Aorta (tissue), 5 donors: ENCODE data around the gene HIBCH. TPM values are rescaled to one million over a fixed set of nuclear protein-coding genes. Genes with fewer than 3 reads are reported as not detected.
A peak's percentile ranks its signal among the peaks of the same experiment; 100 is the strongest.

Experiments
- ATAC-seq: fragments of 200-7000 bp; cut with Tn5 transposase; one replicate; pipeline ENCODE4 v1.9.1; 2022; ENCODE audit warnings: moderate library complexity; ENCODE audit not compliant: low FRiP score
- DNase-seq, 2 donors: peaks; one replicate each; pipeline ENCODE4 v3.0.0-alpha.2; 2020
- H3K27ac ChIP-seq, 2 donors: one replicate each; pipeline ENCODE4 v1.5.1; 2013; ENCODE audit warnings: low read length in 2 of 2, mild to moderate bottlenecking in 2 of 2, moderate library complexity in 2 of 2, control low read depth in 1 of 2, inconsistent platforms in 1 of 2, low read depth in 1 of 2
- H3K27me3 ChIP-seq, 2 donors: one replicate each; pipeline ENCODE4 v1.6.1; 2013; ENCODE audit warnings: control low read depth in 1 of 2, low read length in 1 of 2, mild to moderate bottlenecking in 1 of 2, moderate library complexity in 1 of 2; ENCODE audit not compliant: insufficient read depth in 2 of 2, control insufficient read depth in 1 of 2
- H3K36me3 ChIP-seq, 2 donors: one replicate each; pipeline ENCODE4 v1.6.1; 2013; ENCODE audit warnings: control low read depth in 1 of 2, low read length in 1 of 2, mild to moderate bottlenecking in 1 of 2; ENCODE audit not compliant: insufficient read depth in 2 of 2, control insufficient read depth in 1 of 2
- H3K4me1 ChIP-seq, 2 donors: one replicate each; pipeline ENCODE4 v1.6.1; 2013; ENCODE audit warnings: low read length in 2 of 2, control low read depth in 1 of 2, mild to moderate bottlenecking in 1 of 2, moderate library complexity in 1 of 2; ENCODE audit not compliant: insufficient read depth in 2 of 2, control insufficient read depth in 1 of 2
- H3K4me3 ChIP-seq, 2 donors: one replicate each; pipeline ENCODE4 v1.5.1; 2013; ENCODE audit warnings: low read length in 2 of 2, control low read depth in 1 of 2, mild to moderate bottlenecking in 1 of 2
- H3K9me3 ChIP-seq: one replicate; pipeline ENCODE4 v1.6.1; 2013; ENCODE audit warnings: mild to moderate bottlenecking, low read length; ENCODE audit not compliant: control insufficient read depth
- WGBS, 2 donors: extraction: QIAGEN DNeasy Blood & Tissue Kit; methylation state at CpG; one replicate each; pipeline ENCODE4 v1.1.7; 2013; 5-methylcytosine and 5-hydroxymethylcytosine counted together
- intact Hi-C, 2 donors: fragments of 100-400 bp; cut with DNase I; formaldehyde crosslinking; loops; one replicate each; pipeline versions ENCODE4 v1.14.2 to v1.15.0; 2022
- polyA plus RNA-seq, 2 donors: library from polyadenylated mRNA; stranded (reverse); fragments of 200-250 nt; gene quantifications; one replicate each; pipeline ENCODE4 v1.2.3, GENCODE V29; 2013
- total RNA-seq, 2 donors: library from RNA; stranded (reverse); fragmentation: NEBNext Ultra II Directional; extraction: Animal tissue kit (Norgen Biotek cat#: 25700); gene quantifications; one replicate each; pipeline ENCODE4 v1.2.1, GENCODE V29; 2021
- donor health status: healthy with polysubstance abuse.
- donor health status: Bipolar disorder and iron deficiency.
- donor health status: DM: no; HTN: no; CAD: no.
- donor health status: DM: no; HTN: no; CAD: no.
- donor health status: DM: yes; HTN: yes; CAD: no.

HIBCH gene
- total and polyA plus RNA-seq, 4 donors = 28.9 to 51.5 (median 42.3) TPM

DNA sequence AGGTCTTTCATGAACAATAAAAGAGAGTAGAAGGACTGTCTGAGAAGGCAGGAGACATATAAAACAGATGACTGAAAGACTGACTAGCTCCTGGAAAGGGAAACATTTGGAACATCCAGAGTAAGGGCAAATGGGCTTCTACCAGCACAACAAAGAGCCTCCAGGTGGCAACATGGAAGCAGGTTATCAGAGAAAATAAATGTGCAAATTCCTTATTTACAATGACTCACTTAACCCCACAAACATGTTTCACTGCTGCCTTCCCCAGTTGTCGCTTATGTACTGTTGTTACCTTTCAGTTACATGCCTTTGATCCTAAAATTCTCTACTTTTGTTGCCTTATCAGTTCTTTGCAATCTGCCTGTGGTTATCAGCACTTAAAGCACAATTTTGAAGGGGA lies 117.0 kb downstream of the HIBCH start:
- no peak overlapping the region for H3K27ac ChIP-seq
- H3K36me3 ChIP-seq = peaks cover 0 to 2% of the 10 kb centered on the region in 2 donors
- intact Hi-C loops = no loop called here
- ATAC-seq = no peak
- 96 to 99% methylated on average over 1 of the region's 1 CpG for WGBS, 2 donors
- no peaks in the 10 kb centered on the region for H3K27me3 ChIP-seq
- DNase-seq = no peak
- no peak overlapping the region for H3K4me3 ChIP-seq
- H3K4me1 ChIP-seq = peaks cover 0 to 3% of the 10 kb centered on the region in 2 donors
- H3K9me3 ChIP-seq = no peaks in the 10 kb centered on the region

DNA sequence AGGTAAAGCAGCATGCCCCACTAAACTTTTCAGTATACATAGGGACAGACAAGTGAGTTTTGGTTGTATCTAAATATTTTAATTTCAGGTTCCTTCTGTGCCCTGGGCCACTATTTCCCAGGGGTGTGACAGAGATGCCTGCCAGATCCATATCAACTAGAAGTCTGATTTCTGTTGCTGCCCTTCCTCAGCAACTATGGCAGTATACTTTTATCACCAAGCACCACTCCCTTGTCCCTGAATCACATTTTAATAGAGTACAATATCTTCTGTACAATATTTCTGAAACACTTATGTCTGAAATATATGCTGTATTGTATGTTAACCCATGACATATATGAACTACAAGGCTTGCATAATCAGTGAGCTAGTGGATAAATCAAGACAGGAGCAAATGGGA lies 117.6 kb downstream of the HIBCH start:
- no peak overlapping the region for H3K27ac ChIP-seq
- H3K4me1 ChIP-seq = peaks cover 0 to 3% of the 10 kb centered on the region in 2 donors
- H3K9me3 ChIP-seq = no peaks in the 10 kb centered on the region
- H3K4me3 ChIP-seq = no peak overlapping the region
- no peaks in the 10 kb centered on the region for H3K27me3 ChIP-seq
- peaks cover 0 to 2% of the 10 kb centered on the region in 2 donors for H3K36me3 ChIP-seq
- intact Hi-C loops = no loop called here
- DNase-seq = no peak
- ATAC-seq = no peak

DNA sequence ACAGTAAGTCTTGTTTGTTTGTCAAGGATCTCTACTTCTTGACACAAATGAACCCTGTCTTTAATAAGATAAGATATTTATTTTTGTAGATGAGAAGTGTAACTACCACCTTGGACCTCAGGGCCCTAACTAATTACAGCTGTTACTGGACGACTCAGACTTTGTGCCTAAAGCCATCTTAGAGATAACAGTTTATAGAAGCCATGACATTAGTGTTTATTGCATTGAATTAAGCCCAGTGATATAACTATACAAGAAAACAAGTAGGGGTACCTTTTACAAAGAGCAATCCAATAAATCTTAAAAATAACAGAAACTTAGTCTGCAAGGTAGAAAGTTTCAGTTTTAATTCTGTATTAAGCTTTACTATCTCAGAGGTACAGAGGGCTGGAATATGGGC lies 119.0 kb downstream of the HIBCH start:
- DNase-seq = no peak
- no peak overlapping the region for H3K27ac ChIP-seq

DNA sequence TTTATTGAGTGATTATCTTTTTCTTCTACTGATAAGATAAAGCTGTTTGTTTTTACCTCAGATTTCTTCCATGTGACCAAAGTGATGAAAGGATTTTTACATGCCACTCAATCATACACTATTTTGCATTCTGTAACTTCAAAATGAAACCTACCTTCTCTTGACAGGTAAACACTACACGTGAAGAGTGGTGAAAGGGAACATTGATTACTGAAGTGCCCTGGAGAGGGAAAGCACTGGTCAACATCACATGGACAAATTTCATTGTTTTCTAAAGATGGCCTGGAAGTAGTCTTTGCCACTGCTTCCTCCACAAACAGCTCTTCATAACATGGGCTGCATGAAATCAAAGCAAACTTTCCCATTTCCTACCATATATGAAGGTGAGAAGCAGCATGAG lies 120.1 kb downstream of the HIBCH start:
- H3K27me3 ChIP-seq = no peaks in the 10 kb centered on the region
- intact Hi-C loops = no loop called here
- H3K36me3 ChIP-seq = peaks cover 2 to 3% of the 10 kb centered on the region in 2 donors
- no peak overlapping the region for H3K27ac ChIP-seq
- ATAC-seq (no peak), DNase-seq (no peak)
- H3K4me3 ChIP-seq = no peak overlapping the region
- WGBS, 2 donors = 55 to 78% methylated on average over 1 of the region's 1 CpG
- H3K4me1 ChIP-seq = peaks cover 0 to 3% of the 10 kb centered on the region in 2 donors
- no peaks in the 10 kb centered on the region for H3K9me3 ChIP-seq

More for the DNA sequence above, 119.0 kb downstream of the HIBCH start:
- H3K36me3 ChIP-seq = peaks cover 0 to 2% of the 10 kb centered on the region in 2 donors
- H3K27me3 ChIP-seq = no peaks in the 10 kb centered on the region
- H3K4me3 ChIP-seq = no peak overlapping the region
- no peak for ATAC-seq
- intact Hi-C loops = no loop called here
- WGBS, 2 donors = 38 to 48% methylated on average over 1 of the region's 1 CpG
- no peaks in the 10 kb centered on the region for H3K9me3 ChIP-seq
- H3K4me1 ChIP-seq = peaks cover 0 to 3% of the 10 kb centered on the region in 2 donors

DNA sequence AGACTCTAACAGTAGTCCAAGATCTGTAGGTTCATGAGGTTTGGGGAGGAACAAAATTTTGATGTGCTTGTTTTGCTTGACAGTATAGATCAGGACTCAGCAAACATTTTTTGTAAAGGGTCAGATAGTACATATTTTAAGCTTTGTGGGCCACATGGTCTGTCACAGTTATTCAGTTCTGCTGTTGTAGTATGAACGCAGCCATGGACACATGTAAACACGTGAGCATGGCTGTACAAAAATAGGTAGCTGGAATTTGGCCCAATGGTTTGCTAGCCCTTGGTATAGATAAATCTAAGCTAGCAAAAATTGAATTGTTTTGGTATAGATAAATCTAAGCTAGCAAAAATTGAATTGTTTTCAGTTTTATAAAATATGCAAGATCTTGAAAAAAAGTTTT lies 120.5 kb downstream of the HIBCH start:
- Histone ChIP-seq H3K4me3 (no peak overlapping the region), H3K27me3 (no peaks in the 10 kb centered on the region), H3K4me1 (peaks cover 0 to 3% of the 10 kb centered on the region in 2 donors), H3K27ac (no peak overlapping the region), H3K9me3 (no peaks in the 10 kb centered on the region), H3K36me3 (peaks cover 2 to 3% of the 10 kb centered on the region in 2 donors)
- intact Hi-C loops = no loop called here
- 46 to 73% methylated on average over 2 of the region's 2 CpGs for WGBS, 2 donors
- ATAC-seq (no peak), DNase-seq (no peak)

DNA sequence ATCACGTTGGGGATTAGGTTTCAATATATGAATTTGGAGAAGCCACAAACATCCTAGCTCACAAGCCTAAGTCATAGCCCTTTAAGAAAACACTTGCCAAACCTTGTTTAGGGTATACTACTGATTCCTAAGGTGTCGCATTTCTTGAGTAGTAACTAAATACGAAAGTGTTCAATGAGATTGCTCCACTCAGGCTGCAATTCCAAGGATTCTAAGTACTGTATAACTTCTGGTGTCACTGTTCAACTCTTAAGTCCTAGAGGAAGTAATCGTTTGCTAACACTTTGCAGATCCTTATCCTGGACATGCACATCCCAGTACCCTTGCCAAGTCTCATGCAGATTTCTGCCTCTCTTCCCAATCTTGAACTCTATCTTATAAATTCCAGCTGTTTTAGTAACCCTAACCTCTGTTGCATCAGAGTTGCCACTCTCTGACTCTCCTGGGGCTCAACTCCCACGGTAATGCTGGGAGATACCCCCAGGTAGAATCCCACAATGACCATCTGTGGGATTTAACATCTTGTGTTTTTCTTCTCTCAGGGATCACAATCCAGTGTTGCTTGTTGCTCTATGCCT lies 122.4 kb downstream of the HIBCH start:
- H3K36me3 ChIP-seq = peaks cover 2 to 3% of the 10 kb centered on the region in 2 donors
- DNase-seq (no peak), ATAC-seq (no peak)
- no peaks in the 10 kb centered on the region for H3K27me3 ChIP-seq
- H3K4me1 ChIP-seq = peaks cover 0 to 3% of the 10 kb centered on the region in 2 donors
- no peak overlapping the region for H3K27ac ChIP-seq
- 73 to 80% methylated on average over 5 of the region's 5 CpGs for WGBS, 2 donors
- no peaks in the 10 kb centered on the region for H3K9me3 ChIP-seq
- intact Hi-C loops = no loop called here
- no peak overlapping the region for H3K4me3 ChIP-seq

DNA sequence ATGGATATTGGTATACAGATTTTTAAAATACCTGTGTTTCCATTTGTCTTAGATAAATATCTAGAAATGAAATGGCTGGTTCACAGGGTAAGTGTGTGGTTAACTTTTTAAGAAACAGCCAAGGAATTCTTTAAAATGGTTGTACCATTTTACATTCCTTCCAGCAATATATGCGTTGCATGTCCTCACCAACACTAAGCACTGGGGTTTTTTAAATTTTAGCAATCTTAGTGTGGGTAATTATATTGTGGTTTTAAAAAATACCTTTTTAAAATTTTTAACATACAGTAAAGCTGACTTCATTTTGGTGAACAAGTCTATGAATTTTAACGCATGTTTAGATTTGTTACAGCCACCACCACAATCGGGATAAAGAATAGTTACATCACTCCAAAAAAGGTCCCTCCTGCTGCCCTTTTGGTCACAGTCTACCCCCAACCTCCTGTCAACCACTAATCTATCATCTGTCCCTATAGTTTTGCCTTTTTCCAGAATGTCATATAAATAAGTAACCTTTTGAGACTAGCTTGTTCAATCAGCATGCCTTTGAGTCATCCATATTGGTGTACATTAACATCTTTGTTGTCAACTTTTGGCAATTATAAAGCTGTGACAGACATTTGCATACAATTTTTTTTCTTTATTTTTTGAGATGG lies 129.0 kb downstream of the HIBCH start:
- H3K27me3 ChIP-seq = no peaks in the 10 kb centered on the region
- 97 to 98% methylated on average over 3 of the region's 3 CpGs for WGBS, 2 donors
- no peak overlapping the region for H3K4me3 ChIP-seq
- ATAC-seq = no peak
- peaks cover 0 to 6% of the 10 kb centered on the region in 2 donors for H3K36me3 ChIP-seq
- no peaks in the 10 kb centered on the region for H3K9me3 ChIP-seq
- H3K27ac ChIP-seq = no peak overlapping the region
- H3K4me1 ChIP-seq = no peaks in the 10 kb centered on the region
- DNase-seq = no peak
- intact Hi-C loops = no loop called here

DNA sequence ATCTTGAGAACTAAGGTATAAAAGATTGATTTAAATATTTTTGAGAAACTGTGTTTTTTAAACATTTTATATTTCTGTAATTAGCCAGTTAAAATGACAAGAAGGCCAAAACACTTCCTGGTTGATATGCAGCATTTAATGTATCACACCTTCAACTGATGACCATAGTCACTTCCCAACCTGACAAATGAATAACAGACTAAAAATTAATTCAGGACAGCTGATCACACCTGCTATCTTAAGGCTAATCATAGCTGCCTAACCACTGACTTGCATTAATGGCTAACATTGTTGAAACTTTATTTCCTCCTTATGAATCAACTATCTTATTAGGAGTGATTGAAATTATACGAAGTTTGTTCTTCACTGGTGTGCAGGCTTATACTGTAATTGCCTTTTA lies 131.3 kb downstream of the HIBCH start:
- WGBS, 2 donors = 83 to 89% methylated on average over 1 of the region's 1 CpG
- no peaks in the 10 kb centered on the region for H3K9me3 ChIP-seq
- H3K27me3 ChIP-seq = no peaks in the 10 kb centered on the region
- ATAC-seq (no peak), DNase-seq (no peak)
- no peak overlapping the region for H3K4me3 ChIP-seq
- intact Hi-C loops = no loop called here
- no peak overlapping the region for H3K27ac ChIP-seq
- H3K36me3 ChIP-seq = peaks cover 0 to 3% of the 10 kb centered on the region in 2 donors
- H3K4me1 ChIP-seq = no peaks in the 10 kb centered on the region

DNA sequence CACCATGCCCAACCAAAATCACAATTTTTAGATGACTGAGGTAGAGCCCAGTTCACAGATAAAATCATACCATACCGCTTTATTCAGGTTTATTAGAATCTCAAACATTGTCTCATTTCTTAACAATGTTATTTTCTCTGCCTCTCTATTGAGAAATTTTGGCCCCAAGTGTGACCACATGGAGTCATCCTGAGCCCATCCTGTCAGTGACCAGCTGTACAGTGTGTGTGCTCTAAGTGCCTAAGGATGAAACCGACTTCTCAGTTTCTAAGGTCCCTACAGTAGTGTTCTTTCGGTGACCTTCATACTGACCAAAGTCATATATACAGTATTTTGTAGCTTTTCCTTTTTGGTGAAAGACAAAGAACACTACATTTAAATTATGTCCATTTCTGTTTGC lies 133.4 kb downstream of the HIBCH start:
- peak; percentile 65 for ATAC-seq

More for the DNA sequence above, 133.4 kb downstream of the HIBCH start:
- no peak overlapping the region for H3K4me3 ChIP-seq
- 98% methylated on average over 3 of the region's 3 CpGs for WGBS, 2 donors
- no peak for DNase-seq
- H3K9me3 ChIP-seq = no peaks in the 10 kb centered on the region
- H3K27ac ChIP-seq = no peak overlapping the region
- H3K27me3 ChIP-seq = no peaks in the 10 kb centered on the region
- intact Hi-C loops = no loop called here
- peaks cover 0 to 3% of the 10 kb centered on the region in 2 donors for H3K36me3 ChIP-seq
- H3K4me1 ChIP-seq = no peaks in the 10 kb centered on the region
